GM12873 (cell line): ENCODE results near the gene ZBTB48.

Experiments
- CTCF ChIP-seq: IDR thresholded peaks from 2 replicates; pipeline ENCODE4 v1.5.1; 2012; ENCODE audit warnings: low read depth, mild to moderate bottlenecking, moderate library complexity, low read length, control low read depth; ENCODE audit not compliant: insufficient read depth; ENCODE audit errors: missing control alignments

ZBTB48 gene

GRCh38 chr1:6588128-6588892 lies 8.5 kb downstream of the ZBTB48 start:
- no peak for TF ChIP-seq CTCF

GRCh38 chr1:6588893-6589520 lies 9.2 kb downstream of the ZBTB48 start:
- TF ChIP-seq CTCF = no peak

DNA sequence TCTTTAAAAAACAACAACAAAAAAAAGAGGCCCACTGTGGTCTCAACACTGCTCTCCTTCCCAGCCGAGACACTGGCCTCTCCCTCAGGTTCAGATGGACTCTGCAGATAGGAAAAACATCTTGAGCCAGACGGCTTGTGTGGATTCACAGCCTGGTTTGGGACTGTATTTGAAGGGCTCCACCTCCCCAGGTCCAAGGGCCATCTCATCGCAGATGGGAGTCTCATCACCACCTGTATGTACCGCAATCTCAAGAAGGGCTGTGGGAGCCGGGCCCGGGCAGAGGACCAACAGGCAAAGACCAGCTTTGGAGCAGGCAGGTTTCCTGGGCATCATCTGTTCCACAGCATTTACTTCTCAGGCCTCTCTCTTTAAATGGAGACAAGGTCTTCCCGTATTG lies 10.3 kb downstream of the ZBTB48 start:
- no peak for TF ChIP-seq CTCF

GRCh38 chr1:6591222-6591621 lies 11.4 kb downstream of the ZBTB48 start:
- TF ChIP-seq CTCF = no peak

- TF ChIP-seq CTCF = no peak
These were observed 11.8 kb downstream of the ZBTB48 start for GRCh38 chr1:6591644-6592043.

DNA sequence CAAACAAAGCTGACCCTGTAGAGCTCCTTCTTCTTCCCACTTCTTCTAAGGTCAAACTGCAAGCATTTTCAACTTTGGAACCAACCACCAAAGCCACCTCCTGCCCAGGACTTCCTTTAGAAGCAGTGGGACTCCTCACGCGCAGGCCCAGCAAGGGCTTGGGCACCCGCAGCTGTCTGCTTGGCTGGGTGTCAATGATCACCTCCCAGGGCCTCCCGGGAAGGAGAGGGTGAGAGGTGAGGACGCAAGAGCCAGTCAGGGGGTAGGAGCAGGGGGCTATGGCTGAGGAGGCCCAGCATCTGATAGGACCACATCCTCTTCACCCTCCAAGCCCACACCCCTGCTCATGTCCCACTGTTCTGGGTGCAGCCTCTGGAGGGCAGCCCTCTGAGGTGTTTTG lies 12.6 kb downstream of the ZBTB48 start:
- TF ChIP-seq CTCF = no peak

GRCh38 chr1:6592865-6593593 lies 13.2 kb downstream of the ZBTB48 start:
- no peak for TF ChIP-seq CTCF
